Fibroblast of skin of left biceps (primary cell): Measurements from ENCODE around the gene CLEC18B.
"Not testable (repeated sequence)": the region's sequence is repeated elsewhere in the genome, so short reads cannot be mapped to it uniquely, and the experiment has no call there.

ENCODE experiments used
- DNase-seq, 2 experiments: peaks; one replicate each; pipeline ENCODE4 v3.0.0-alpha.2; 2013; ENCODE audit warnings: low read depth in 2 of 2

The CLEC18B gene

DNA sequence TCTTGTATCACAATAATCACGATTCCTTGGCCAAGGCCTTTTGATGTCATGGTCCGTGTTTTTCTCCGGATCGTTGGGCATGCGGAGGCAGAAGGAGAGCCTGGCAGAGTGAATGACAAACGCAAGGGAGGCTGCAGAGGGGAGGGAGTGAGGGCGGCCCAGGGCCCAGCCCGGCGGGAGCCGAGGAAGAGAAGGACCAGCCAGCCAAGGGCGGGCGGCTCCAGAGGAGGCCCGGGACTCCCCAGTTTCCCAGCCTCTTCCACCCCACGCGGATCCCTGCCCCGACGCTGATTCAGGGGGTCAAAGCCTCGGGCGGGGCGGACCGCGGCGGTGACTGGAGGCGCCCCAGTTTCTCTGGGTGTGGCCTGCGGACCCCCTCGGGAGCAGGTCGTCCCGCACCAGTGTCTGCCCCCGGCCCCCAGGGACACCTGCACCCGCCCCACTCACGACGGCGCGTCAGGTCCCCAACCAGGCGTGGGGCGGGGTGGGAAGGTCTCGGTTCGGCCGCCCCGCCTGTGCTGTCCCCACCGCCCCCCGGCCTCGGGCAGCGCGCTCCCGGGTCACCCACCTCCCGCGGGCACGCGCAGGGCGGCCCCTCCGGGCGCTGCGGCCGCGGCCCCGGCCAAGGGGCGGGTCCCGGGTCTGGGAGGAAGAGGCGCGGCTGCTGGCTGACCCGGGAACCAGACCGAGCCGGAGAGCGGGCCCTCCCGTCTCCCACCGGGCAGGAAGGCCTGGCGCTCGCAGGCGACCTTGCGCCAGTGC lies 14.5 kb downstream of the CLEC18B start:
- DNase-seq = not testable (repeated sequence)

- not testable (repeated sequence) for DNase-seq
These were observed 16.9 kb downstream of the CLEC18B start for GRCh38 chr16:74404148-74404933.

- not testable (repeated sequence) for DNase-seq
These were observed 21.0 kb downstream of the CLEC18B start for GRCh38 chr16:74400238-74400637.

GRCh38 chr16:74398212-74398895 lies 22.9 kb downstream of the CLEC18B start:
- DNase-seq = not testable (repeated sequence)

DNA sequence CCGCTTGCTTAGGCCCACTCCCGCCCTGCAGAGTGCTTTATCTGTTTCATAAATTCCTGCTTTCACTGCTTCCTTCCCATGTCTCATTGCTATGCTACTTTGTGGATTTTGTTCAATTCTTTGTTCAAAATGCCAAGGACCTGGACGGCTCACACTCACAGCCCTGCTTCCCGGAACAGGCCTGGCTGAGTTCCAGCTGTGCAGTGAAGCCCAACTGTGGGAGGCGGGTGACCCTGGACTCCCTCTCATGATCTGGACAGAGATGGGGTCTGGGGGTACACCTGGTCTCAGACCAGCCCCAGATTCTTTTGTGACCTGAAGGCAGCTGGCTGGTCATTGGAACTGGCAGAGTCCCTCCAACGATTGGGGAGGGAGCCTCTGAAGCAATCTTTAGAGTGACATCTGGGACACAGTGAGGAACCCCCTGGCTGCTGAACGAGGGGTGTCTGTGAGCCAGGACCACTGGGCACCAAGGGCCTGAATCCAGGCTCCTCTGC lies 24.7 kb downstream of the CLEC18B start:
- DNase-seq = not testable (repeated sequence)

DNA sequence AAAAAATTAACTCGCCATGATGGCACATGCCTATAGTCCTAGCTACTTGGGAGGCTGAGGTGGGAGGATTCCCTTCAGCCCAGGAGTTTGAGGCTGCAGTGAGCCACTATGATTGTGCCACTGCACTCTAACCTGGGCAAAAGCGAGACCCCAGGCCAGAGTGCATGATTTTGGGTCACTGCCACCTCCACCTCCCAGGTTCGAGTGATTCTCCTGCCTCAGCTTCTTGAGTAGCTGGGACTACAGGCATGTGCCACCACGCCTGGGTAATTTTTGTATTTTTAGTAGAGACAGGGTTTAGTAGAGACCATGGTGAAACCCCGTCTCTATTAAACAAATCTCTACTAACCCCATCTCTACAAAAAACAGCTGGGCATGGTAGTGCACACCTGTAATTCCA lies 26.7 kb downstream of the CLEC18B start:
- DNase-seq = not testable (repeated sequence)

DNA sequence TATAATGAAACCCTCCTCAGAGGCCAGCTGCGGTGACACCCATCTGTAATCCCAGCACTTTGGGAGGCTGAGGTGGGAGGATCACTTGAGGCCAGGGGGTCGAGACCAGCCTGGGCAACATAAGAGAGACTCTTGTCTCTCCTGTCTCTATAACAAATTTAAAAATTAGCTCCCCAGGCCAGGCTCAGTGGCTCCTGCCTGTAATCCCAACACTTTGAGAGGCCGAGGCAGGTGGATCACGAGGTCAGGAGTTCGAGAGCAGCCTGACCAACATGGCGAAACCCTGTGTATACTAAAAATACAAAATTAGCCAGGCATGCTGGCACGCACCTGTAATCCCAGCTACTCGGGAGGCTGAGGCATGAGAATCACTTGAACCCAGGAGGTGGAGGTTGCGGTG lies 27.1 kb downstream of the CLEC18B start:
- not testable (repeated sequence) for DNase-seq

GRCh38 chr16:74391454-74392050 lies 29.7 kb downstream of the CLEC18B start:
- not testable (repeated sequence) for DNase-seq

DNA sequence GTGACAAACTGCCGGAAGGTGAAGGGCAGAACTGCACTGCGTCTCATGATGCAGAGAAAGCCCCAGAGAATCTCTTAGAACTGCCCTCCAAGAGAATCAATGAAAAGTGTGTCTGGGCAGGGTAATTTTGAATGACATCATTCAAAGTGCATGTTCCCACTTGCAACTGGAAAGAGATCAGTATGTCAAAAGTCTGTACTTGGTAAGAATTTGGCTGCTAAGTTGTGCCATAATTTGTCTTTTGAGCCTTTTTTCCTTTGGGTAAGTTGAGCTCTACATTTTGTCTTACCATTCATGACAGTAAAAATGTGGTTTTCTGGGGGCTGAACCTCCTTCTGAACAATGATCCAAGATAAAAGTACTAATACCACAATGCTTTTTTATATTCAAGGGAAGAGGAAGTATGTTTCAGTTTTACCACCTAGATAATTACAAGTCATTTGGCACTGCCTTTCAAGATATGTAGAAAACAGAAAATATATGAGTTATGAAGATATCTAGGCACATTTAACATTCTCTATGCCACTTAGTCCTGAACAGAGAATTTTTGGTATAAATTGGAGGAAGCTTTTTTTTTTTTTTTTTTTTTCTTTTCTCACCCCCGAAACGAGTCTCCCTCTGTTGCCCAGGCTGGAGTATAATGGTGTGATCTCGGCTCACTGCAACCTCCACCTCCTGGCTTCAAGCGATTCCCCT lies 38.8 kb downstream of the CLEC18B start:
- not testable (repeated sequence) for DNase-seq

DNA sequence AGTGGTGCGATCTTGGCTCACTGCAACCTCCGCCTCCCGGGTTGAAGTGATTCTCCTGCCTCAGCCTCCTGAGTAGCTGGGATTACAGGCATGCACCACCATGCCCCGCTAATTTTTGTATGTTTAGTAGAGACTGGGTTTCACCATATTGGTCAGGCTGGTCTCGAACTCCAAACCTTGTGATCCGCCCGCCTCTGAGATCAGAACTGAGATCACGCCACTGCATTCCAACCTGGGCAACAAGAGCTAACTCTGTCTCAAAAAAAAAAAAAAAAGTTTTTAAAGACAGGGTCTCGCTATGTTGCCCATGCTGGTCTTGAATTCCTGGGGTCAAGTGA lies 47.5 kb downstream of the CLEC18B start:
- not testable (repeated sequence) for DNase-seq

DNA sequence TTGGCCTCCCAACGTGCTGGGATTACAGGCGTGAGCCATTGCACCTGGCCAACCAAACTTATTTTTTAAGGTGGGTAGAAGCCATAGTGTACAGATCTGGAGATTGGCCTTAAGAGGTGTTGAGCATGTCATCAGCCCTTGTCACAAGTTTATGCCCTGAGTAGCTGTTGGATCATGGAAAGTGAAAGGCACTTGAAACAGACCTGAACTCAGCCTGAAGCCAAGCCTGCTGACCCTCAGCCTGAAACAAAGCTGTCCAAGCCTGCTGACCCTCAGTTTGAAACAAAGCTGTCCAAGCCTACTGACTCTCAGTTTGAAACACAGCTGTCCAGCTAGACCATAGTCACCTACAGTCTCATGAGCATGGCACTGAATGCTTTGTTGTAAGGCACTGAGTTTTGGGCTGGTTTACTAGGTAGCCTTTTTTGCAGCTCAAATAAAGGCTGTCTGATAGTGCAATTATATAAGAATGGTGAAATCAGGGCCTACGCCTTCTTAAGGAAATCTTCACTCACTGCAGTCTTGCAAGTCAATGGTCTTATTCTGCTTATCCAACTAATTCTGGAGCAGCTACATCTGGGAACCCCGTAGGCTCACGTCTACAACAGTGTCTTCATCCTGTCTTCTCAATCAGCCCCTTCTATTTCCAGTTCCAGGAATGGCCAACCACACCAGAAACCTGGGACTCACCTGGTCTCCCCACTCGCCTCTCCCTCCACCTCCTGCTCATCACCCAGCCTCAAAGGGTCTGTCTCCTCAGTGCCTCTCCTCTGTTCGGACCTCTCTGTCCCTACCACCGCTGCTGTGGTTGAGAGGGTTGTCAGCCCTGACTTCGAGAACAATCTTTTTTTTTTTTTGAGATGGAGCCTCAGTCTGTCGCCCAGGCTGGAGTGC lies 48.1 kb downstream of the CLEC18B start:
- no peak for DNase-seq

DNA sequence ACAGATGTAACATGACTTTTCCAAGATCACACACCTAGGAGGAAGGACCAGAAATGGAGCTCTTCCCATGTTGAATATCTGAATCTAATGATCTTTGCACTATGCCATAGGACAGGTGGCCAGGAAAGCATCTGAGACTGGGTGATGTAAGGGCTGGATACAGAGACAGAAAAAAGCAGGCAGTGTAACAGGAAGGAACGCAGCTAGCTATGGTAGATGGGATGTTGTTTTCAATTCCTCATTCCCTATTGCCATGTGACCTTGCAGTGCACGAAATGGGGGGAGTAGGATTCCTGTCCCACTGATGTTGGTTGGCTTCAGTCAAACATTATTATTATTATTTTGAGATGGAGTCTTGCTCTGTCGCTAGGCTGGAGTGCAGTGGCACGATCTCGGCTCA lies 48.9 kb downstream of the CLEC18B start:
- DNase-seq = no peak

GRCh38 chr16:74370338-74371135 lies 50.7 kb downstream of the CLEC18B start:
- DNase-seq = not testable (repeated sequence)

DNA sequence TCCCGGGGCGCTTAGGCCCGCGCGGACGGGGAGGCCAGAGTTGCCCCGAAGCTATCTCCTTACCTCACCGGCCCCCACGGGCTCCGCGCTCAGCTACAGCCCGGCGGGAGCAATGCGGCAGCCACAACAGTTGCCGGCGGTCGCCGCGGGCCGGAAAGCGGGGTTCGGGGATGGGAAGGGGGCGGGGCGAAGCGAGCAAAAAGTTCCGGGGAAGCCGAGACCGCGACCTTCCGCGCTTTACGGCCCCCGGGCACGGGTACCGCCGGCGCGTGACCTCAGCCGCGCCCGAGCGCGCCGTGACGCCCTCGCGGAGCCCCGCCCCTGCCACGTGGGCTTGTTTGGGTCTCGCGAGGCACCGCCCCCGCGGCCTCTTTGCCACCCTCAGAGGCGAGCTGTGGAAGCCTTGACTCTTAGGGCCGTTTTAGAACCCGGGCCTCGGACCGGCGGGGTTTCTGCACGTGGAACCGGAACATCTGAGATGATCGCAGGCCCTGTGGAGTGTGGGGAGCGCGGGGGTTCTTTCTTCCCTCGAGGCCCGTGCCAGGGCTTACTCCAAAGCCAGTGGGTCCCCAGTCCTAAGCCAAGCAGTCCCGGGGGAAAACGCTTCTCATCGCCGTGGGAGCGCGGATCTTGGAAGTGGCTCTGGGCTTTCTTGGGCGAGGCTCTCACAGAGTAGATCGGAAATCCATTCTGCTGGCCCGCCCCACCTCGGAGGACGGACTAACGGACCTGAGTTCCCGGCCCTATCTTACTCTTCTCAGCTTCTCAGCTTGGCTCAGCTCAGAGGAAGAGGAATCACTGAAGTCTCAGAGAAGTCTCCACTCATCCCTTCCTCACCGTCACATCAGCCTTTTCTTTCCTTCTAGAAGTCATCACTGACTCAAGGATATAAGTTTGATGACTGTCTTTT lies 53.0 kb downstream of the CLEC18B start:
- DNase-seq = peak; percentile 81 to 82

GRCh38 chr16:74367469-74368001 lies 53.7 kb downstream of the CLEC18B start:
- DNase-seq = not testable (repeated sequence)

DNA sequence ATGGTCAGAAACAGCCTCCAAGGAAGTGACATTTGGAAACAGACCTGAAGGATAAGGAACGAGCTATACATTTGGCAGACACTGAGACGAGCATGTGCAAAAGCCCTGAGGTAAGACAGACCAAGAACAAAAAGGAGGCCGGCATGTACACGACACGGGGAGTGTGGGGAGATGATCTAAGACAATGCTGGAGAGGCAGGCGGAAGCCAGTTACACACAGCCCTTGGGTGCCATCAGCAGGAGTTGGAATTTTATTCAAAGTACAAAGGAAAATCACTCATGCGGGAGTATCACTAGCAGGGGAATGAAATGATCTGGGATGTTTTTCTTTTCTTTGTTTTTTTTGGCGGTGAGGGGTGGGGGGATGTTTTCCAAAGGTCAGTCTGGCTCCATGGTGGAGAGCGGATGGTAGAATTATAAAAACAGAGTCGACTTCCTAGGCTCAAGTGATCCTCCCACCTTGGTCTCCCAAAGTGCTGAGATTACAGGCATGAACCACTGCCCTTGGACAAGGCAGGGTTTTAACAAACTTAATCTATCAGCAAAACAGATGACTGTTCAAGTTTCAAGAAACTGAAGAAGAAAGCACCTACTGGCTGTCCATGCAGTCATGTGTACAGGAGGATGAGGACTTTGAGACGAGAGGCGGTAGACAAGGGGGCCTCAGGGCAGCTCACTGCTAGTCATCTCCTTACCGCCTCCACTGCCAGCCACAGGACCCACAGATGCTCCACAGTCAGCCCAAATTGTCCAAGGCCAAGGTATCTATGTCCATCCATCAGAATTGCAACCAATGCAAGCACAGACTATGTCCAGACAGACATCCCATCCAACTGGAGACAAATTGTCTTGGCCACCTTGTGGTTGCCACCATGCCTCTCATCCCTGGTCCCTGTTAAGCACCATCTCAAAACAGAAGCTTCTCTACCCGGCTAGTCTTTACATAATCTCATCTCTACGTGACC lies 59.4 kb downstream of the CLEC18B start:
- not testable (repeated sequence) for DNase-seq
